Stimulated activated CD8-positive, alpha-beta memory T cell treated with anti-CD3 and anti-CD28 coated beads, Interleukin-12 subunit alpha, Interleukin-12 subunit beta, amount 100 ng/mL, for 1 hour (primary cell): ENCODE results near the gene CFAP210.
"Not testable (repeated sequence)": the region's sequence is repeated elsewhere in the genome, so short reads cannot be mapped to it uniquely, and the experiment has no call there.

Experiments
- DNase-seq: peaks from one replicate; pipeline ENCODE4 v3.0.0-alpha.2; 2020; ENCODE audit warnings: low read depth

CFAP210 gene

DNA sequence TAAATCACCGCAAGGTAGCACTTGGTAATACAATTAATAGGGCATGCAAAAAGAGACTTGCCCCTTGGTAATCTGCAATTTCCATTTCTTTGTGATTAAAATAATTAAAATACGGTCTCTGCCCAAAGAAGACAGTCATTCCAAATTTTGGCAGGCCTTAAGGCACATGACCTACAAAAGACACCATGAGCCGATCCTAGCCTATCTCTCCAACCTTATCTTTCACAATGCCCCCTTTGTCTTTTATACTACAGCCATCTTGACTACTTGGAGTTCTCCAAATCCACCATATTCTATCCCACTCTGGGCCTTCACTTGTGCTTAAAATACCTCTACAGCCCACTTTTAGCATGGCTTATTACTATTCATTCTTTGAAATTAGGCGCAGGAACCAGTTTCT is 23.3 kb downstream of the CFAP210 start:
- no peak for DNase-seq

DNA sequence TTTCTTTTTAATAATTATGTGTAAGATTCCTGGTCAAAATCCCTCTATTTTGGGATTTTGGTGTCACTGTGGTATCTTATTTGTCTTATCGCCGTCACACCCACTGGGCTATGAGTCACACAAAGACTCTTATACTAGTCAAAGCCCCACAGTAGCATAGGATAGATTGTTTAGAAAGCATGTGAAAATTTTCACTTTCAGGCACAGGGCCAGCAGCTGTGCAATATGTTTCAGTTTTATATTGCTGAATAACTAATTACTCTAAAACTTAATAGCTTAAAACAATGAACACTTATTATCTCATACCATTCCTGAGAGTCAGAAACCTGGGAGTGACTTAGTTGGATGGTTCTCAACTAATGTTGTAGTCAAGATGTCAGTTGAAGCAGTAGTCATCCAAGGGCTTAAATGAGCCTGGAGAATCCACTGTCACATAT is 24.0 kb downstream of the CFAP210 start:
- no peak for DNase-seq

DNA sequence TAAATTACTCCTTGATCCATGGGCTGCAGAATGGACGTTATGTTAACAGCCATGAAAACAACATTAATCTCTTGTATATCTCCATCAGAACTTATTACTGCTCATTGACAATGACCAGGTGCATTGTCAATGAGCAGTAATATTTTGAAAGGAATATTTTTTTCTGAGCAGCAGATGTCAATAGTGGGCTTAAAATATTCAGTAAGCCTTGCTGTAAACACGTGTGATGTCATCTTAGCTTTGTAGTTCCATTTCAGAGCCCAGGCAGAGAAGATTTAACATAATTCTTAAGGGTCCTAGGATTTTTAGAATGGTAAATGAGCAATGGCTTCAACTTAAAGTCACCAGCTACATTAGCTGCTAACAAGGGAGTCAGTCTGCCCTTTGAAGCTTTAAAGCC is 26.6 kb downstream of the CFAP210 start:
- DNase-seq: no peak

DNA sequence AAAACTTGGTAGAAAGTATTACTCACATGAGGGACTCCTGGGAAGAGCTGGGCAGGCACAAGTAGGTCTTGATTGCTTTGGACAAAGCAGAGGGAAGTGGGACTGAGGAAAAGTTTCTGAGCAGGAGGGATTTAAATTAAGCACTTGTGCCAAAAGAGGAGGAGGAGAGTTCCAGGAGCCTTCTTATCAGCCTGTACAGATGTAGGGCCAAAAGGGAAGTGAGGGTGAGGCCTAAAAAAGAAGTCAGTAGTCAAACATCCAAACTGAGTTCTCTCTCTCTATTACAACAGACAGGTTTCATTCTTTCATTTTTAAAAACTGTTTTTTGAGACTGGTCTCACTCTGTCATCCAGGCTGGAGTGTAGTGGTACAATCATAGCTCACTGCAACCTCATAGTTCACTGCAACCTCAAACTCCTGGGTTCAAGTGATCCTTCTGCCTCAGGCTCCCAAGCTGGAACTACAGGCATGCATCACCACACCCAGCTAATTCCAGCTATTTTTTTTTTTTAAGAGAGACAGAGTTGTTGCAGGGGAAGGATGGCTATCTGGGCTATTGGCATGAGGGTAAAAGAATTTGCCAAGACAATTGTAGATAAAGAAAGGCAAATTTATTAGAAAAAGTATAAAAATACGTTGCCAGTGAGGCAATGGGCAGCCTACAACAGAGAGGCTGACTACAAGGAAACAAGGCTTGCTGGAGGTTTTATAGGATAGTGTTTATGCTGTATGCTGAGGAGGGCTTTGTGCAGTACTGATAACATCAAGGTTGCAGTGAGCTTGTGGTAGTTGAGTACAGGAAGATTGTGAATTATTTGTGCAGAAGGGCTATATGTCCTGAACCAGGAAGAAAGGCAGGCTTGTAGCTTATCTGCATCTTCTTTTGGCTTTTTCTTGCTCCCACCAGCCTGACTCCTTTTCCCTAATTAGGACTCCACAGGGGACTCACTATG is 29.0 kb downstream of the CFAP210 start:
- DNase-seq: no peak

DNA sequence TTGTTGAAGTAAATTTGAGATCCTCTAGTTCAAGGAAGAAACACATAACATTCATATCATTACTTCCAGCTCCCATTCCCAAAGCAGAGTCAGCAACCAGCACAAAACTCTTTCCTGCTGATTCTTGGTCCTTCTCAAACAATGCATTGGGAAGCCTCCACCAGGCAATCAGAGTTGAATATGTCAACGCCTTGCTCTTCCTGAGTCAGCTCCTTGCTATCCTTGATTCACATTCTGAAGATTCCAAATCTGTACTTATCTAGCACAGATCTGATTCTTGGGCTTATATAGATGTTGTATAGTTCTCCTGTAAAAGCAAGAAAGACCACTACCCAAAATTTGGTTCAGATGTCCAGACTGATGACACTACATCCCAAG is 29.6 kb downstream of the CFAP210 start:
- DNase-seq: no peak

DNA sequence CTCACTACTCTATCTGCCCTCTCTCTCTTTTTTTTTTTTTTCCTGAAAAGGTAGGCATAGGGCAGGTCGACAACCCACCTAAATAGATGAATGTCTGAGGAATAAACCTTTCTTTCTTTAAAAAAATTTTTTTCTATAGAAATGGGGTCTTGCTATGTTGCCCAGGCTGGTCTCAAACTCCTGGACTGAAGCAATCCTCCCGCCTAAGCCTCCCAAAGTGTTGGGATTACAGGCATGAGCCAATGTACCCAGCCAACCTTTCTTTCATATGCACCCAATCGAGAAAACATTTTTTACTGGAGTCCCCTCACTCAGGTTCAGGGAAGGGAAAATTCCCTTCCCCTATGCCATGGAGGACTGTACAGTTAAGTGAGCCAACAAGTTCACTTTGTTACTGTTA is 31.0 kb downstream of the CFAP210 start:
- DNase-seq: no peak

DNA sequence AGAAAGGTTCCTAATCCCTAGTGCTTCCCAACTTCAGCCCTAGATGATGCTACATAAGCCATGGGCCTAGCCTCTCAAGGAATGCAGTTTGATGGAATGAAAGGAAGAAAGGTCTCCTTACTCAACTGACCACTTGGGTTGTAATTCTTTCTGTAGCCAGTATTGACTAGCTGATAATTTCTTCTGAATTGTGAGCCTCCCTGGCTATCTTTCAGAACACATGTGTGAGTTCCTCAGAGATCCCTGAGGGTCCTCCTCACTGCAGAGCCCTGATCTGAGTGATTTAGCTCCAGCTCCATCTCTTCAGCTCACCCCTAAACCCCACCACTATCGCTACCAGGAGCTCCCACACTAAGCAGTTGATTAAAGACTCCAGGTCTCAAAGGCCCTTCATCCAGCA is 31.5 kb downstream of the CFAP210 start:
- no peak for DNase-seq

DNA sequence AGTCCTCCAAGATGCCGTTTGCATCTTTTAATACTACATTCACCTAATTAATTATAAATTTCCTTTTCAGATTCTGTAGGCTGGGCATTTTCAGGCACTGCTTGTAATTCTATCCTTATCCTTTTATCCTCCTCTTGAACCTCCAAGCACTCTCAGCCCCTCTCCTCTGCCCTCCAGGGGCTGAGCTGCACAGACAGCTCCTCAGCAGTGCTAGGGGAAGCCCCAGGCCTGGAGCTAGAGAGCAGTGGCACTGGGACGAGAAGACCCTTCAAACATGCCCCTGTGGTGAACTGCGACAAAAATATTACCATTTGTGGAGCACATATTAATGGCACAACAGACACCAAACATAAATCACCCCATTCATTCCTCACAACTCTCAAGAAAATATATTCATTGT is 32.9 kb downstream of the CFAP210 start:
- no peak for DNase-seq

DNA sequence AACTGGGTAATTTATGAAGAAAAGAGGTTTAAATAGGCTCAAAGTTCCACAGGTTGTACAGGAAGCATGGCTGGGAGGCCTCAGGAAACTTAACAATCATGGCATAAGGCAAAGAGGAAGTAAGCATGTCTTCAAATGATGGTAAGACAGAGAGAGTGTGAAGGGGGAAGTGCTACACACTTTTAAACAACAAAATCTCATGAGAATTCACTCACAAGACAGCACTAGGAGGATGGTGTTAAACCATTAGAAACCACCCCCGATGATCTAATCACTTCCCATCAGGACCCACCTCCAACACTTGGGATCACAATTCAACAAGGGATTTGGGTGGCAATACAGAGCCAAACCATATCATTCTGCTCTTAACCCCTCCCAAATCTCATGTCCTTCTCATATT is 34.9 kb downstream of the CFAP210 start:
- no peak for DNase-seq

DNA sequence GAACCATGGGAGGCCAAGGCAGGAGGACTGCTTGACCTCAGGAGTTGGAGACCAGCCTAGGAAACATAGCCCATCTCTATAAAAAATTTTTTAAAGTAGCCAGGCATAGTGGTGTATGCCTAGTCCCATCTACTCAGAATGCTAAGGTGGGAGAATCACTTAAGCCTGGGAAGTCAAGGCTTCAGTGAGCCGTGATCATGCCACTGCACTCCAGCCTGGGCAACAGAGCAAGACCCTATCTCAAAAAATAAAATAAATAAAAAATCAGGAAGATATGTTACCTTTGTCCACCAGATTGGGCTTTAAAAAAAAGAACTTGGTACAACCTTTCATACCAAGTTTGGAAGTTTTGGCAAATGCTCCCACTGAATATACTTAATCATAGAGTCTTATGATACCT is 35.3 kb downstream of the CFAP210 start:
- DNase-seq: no peak

DNA sequence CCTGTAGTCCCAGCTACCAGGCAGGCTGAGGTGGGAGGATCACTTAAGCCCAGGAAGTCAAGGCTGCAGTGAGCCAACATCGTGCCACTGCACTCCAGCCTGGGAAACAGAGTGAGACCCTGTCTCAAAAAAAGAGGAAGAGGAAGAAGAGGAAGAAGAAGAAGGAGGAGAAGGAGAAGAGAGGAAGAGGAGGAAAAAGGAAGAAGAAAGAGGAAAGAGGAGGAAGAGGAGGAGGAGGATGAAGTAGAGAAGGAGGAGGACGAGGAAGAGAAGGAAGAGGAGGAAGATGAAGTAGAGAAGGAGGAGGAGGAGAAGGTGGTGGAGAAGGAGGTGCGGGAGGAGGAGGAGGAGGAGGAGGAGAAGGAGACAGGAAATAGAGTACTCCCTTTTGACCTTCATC is 38.0 kb downstream of the CFAP210 start:
- DNase-seq: no peak

DNA sequence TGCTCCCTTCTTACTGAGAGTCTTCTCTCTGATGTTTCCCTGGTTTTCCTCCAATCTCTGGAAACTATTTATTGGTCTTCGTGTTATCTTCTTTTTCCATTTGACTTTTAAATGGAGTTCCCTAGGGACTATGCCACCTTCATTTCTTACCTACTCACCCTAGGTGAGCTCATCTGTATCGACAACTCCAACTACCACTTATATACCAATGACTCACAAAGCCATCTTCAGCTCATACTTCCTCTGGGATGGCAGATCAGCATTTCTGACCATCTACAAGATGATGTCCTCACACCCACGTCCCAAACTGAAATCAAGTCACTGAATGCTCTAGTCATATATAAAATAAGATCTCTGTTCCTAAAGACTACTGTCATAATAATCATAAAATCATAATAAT is 40.6 kb downstream of the CFAP210 start:
- no peak for DNase-seq

DNA sequence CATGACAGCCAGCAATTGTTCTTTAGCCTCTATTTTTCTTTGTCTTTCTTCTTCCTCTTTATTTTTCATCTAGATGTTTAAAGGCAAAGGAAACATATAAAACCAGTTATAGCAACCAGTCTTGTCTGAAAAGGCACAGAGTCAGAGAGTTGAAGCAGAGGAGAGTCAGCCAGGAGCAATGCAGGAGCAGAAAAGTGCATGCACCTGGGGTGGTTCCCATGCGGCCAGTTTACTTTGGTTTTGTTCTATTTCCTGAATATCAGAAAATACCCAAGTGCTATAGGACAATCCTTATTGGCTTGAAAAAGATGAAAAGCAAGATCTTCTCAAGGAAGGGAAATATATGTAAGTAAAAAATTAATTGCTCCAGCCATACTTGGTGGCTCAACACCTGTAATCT is 44.9 kb downstream of the CFAP210 start:
- no peak for DNase-seq

DNA sequence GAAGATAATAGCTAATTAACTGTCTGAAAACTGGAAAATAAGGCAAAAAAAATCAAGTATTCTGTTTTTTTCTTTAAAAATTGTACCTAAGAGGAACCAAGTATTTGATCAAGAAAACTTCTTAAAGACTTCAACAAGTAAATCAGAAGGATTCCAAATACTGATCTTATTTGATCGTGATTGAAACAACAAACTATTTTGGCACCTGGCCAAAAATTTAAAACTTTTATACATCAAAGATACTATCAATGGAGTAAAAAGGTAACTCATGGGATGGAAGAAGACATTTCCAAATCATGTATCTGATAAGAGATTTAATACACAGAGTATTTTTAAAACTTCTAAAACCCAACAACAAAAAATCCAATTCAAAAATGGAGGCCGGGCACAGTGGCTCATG is 46.7 kb downstream of the CFAP210 start:
- DNase-seq: no peak

DNA sequence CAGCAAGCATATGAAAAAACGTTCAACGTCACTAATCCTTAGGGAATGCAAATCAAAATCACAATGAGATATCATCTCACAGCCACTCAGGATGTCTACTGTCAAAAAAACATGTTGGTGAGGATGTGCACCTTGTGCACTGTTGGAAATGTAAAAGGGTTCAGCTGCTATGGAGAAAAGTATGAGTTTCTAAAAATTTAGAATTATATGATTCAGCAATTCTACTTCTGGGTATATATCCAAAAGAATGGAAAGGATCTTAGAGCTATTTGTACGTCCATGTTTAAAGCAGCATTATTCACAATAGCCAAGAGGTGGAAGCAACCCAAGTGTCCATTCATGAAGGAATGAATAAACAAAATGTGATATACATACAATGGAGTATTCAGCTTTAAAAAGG is 50.0 kb downstream of the CFAP210 start:
- no peak for DNase-seq

DNA sequence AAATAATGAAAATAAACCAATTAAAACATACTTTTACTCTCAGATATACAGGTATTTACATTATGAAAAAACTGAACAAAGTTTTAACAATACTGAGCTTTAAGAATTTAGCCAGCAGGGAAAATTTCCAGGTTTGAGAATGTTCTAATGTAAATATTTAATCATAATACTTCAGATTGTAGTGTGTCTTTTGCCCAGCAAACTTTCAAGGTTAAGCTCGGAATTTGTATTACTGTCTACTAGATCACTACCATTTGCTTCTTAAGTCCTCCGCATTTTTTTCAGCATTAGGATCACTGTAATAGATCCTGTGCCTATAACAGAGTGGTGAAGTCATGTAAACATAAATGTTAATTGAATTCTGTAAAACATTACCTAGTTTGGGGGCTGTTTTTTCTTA is 52.7 kb downstream of the CFAP210 start:
- DNase-seq: no peak

DNA sequence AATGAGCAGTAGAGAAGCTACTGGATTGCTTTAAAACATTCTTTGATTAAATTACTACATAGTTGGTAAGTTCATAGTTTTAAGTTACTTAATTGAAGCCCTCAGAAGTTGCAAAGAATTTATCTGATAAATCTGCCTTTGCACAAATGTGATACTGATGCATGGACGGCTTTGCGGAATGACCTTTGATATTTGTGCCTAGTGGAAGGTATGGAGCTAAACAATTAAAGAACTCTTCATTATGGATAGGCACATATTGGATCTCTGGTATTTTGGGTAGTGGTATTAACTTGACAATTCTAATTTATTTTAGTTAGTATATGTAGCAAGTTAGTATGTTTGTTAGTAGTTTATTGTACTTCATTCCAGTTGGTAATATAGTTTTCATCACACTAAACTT is 54.1 kb downstream of the CFAP210 start:
- no peak for DNase-seq

DNA sequence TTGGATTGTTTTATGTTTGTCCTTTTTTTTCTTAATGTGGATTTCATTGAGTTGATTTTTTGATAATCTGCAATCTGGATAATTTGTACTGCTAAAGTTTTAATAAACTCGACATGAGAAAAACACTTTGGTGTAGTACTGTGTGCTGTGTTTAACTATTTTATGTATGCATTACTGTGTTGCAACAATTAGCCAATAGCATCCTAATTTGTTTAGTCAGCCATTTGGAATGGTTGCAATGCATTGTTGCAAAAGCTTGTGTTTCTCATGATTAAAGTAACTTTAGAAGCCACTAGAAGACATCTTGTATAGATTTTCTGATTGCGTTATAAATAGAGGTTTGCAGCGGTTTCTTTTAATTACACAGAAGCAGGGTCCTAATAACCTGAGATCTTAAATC is 56.6 kb downstream of the CFAP210 start:
- no peak for DNase-seq

DNA sequence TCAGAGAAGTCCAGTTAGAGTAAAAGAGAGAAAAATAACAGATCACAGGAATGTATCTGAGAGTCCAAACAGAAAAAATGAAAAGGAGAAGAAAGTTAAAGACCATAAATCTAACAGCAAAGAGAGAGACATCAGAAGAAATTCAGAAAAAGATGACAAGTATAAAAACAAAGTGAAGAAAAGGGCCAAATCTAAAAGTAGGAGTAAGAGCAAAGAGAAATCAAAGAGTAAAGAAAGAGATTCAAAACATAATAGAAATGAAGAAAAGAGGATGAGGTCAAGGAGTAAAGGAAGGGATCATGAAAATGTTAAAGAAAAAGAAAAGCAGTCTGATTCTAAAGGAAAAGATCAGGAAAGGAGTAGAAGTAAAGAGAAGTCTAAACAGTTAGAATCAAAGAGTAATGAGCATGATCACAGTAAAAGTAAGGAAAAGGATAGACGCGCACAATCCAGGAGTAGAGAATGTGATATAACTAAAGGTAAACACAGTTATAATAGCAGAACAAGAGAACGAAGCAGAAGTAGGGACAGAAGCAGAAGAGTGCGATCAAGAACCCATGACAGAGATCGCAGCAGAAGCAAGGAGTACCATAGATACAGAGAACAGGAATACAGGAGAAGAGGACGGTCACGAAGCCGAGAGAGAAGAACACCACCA is 57.6 kb downstream of the CFAP210 start:
- DNase-seq: no peak

DNA sequence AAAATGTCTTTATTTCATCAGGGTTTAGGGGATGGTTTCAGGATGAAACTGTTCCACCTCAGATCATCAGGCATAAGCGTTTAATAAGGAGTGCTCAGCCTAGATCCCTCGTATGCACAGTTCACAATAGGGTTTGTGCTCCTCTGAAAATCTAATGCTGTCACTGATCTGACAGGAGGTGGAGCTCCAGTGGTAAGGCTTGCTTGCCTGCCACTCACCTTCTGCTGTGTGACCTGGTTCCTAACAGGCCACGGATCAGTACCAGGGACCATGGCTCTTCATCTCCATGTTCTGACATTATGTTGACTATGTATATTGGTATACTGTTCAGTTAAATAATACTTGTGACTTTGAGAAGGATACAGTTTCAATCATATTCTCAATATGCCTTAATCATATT is 68.4 kb downstream of the CFAP210 start:
- no peak for DNase-seq

DNA sequence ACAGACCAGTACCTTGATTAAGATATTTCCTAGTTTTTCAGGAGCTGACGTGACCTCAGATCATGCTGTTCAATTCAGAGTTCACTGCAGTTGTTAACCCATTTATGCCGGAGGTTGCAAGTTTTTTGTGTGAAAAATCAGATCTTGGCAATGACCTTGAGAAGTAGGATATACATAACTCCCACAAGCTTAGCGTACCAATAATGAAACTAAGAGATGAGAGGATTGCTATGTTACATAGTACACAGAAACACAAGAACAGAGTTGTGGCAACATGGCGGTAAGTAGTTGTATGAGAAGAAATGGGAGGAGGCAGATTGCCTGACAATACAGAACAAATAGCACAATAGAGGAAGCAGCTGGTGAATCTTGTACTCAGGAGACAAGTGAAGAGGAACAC is 71.0 kb downstream of the CFAP210 start:
- no peak for DNase-seq

DNA sequence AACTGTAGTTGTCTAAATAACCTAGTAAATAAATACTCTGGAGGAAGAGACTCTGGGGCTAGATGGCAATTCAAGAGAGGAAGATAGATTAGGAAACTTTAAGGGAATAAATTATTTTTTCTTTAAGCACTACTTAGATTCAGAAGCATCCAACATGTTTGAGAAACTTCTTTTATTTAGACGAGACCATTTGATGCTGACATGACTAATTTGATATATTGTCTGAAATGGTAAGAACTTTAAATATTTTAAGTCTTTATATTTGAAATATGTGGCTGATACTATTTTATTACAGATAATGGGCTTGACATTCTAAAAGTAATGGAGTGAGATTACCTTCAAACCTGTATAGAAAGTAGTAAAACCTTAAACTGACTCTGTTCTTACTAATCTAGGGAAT is 73.7 kb downstream of the CFAP210 start:
- no peak for DNase-seq

DNA sequence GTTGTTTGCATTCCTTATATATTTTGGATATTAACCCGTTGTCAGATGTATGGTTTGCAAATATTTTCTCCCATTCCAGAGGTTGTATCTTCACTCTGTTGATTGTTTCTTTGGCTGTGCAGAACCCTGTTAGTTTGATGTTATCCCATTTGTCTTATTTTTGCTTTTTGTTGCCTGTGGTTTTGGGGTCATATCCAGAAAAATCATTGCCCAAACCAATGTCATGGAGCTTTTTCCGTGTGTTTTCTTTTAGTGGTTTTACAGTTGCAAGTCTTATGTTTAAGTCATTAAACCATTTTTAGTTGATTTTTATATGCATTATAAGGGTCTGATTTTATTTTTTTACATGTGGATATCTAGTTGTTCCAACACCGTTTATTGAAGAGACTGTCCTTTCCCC is 74.3 kb downstream of the CFAP210 start:
- no peak for DNase-seq

DNA sequence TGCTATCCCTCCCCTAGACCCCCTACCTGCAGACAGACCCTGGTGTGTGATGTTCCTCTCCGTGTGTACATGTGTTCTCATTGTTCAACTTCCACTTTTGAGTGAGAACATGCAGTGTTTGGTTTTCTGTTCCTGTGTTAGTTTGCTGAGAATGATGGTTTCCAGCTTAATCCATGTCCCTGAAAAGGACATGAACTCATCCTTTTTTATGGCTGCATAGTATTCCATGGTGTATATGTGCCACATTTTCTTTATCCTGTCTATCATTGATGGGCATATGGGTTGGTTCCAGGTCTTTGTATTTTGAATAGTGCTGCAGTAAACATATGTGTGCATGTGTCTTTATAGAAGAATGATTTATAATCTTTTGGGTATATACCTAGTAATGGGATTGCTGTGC is 78.2 kb downstream of the CFAP210 start:
- not testable (repeated sequence) for DNase-seq
